Stimulated activated CD4-positive, alpha-beta T cell treated with anti-CD3 and anti-CD28 coated beads, Interleukin-1b, Interleukin-23, amount 100 ng/mL, for 24 hours (primary cell): ENCODE measurements around the gene OR6B2.
"Not testable (repeated sequence)": the region's sequence is repeated elsewhere in the genome, so short reads cannot be mapped to it uniquely, and the experiment has no call there.

ENCODE experiments used
- DNase-seq, 4 experiments: peaks; one replicate each; pipeline ENCODE4 v3.0.0-alpha.2; 2020; ENCODE audit warnings: low read depth in 4 of 4, low spot score in 1 of 4

The OR6B2 gene

GRCh38 chr2:240030379-240031094 lies at the start of gene OR6B2:
Gene OR6B2 (minus strand): TSS chr2:240030429. CDS start chr2:240030429, 0 bp downstream.
- DNase-seq, result no peak

DNA sequence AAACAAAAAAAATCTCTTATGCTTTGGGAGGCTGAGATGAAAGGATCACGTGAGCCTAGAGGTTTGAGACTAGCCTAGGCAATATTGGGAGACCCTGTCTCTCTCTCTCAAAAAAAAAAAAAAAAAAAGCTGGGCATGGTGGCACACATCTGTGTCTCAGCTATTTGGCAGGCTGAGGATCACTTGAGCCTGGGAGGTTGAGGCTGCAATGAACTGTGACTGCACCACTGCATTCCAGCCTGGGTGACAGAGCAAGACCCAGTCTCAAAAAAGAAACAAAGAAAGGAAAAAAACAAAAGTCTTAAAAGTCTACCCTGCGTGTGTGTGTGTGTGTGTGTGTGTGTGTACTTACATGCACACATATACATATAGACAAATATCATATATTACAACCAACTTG lies 48.4 kb upstream of the OR6B2 start:
- DNase-seq, result no peak

DNA sequence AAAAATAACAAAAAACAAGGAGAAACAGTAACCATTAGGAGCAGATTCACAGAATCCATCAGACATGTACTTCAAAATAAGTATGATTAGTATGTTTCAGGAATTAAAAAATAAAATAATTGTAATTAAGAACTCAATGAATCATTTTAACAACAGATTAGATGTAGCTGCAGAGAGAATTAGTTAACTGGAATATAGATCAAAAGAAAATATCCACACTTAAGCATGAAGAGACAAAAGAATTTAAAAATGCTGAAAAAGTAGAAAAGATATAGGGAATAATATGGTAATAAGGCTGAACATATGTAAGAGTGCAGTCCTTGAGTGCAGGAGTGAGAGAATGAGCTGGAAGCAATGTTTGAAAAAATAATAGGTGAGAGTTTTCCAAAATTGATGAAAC lies 47.2 kb upstream of the OR6B2 start:
- no peak for DNase-seq

GRCh38 chr2:240074545-240074944 lies 44.3 kb upstream of the OR6B2 start:
- no peak for DNase-seq

GRCh38 chr2:240070907-240071306 lies 40.7 kb upstream of the OR6B2 start:
- DNase-seq, result no peak

- no peak for DNase-seq
Observed at GRCh38 chr2:240069829-240070228, 39.6 kb upstream of the OR6B2 start.

DNA sequence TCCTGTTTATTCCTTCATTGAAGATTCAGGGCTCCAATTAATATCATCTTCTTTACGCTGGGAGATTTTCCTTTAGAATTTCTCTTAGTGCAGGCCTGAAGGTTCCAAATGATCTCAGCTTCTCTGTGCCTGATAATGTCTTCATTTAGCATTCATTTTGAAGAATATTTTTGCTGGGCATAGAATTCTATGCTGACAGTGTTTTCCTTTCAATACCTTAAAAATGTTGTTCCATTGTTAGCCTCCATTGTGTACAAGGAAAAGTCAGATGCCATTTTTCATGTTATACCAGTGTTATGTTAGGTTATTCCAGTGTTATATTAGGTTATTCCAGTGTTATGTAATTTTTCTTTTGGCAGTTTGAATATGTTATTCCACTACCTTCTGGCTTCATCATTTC lies 38.0 kb upstream of the OR6B2 start:
- DNase-seq, result no peak

DNA sequence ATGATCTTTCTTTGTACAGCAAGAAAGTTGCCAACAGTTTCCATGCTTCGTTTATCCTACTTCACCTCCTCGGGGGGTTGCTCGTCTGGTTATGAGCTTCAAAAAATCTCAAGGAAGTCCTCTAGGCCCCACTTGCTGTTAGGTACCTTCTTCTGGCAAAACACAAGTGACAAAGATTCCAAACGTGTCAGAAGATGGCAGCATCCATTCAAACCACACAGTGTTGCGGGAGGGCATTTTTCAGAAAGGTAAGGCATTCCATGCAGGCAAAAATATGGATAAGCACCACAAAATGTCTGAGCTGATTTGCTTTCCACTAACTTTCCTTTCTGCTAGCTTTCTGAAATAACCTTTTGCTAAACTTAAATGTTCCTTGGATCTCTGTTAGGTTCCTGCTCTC lies 36.3 kb upstream of the OR6B2 start:
- DNase-seq, result no peak

- DNase-seq, result no peak
Observed at GRCh38 chr2:240064898-240065297, 34.7 kb upstream of the OR6B2 start.

GRCh38 chr2:240060977-240061591 lies 30.9 kb upstream of the OR6B2 start:
- peak in 3 of 4 experiments; percentile 9 to 13 (median 10) for DNase-seq

DNA sequence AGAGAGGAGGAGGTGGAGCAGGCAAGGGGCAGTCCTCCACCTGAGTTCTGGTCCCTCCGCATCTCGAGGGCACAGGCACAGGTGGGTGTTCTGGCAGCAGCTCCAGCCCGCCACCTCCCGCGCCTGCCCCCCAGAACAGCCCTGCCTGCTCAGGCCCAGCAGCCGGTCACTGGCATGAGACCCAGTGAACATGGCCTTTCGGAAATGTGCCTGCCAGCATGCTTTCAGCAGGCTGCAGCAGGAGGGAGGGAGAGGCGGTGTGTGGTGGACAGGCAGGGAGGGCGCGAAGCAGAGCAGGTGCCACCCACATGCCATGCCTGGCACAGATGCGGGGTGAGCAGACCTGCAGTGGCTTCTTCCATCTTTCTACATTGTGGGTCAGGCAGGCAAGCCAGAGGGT lies 26.4 kb upstream of the OR6B2 start:
- no peak for DNase-seq

- no peak for DNase-seq
Observed at GRCh38 chr2:240055177-240055917, 25.1 kb upstream of the OR6B2 start.

DNA sequence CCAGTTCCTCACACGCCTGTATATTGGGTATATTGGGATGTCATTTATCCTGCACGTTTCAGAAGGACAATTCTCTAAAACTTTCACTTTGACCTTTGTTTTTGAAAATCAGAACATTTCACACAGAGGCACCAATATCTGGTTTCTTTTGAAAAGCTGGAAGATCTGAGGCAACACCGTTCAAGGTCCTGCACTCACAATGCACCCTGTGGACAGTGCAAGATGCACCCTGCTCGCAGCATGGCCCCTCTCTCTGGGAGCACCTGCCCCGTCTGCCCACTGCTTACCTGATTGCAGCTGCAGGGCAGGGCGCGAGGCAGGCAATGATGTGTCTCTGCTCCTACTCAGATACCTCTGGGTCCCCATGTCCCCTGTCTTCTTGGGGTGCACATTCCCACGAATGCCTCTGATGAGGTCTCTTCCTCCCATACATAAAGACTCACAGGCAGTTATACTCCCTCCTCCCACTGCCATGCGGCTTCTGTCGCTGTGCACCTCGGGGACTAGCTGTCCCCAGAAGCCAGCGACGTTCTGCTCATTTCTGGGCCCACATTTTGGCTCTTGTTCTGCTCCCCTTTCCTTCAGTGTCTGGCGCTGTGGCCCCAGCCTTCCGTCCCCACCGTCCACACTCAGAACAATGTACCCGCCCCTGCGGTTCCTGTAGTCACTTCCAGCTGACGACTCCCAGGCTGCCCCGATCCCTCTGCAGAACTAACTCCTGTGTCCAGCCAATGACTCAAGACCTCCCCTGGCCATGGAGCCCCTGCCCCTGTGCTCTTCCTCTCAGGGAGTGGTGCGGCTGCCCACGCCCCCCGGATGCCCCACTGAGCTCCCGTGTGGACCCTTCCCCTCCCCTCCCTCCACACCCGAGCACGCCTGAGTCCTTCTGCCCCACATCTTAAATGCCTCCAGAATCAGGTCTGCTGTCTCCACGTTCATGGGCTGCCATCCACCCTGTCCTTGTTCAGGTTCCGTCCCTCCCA lies 23.2 kb upstream of the OR6B2 start, which contains the start of gene OR6B3:
Gene OR6B3 (minus strand): TSS at position 349 of the 983 bp plus-strand sequence.
- no peak for DNase-seq

GRCh38 chr2:240052524-240052923 lies 22.3 kb upstream of the OR6B2 start:
- no peak for DNase-seq

GRCh38 chr2:240051697-240052096 lies 21.5 kb upstream of the OR6B2 start:
- DNase-seq, result no peak

DNA sequence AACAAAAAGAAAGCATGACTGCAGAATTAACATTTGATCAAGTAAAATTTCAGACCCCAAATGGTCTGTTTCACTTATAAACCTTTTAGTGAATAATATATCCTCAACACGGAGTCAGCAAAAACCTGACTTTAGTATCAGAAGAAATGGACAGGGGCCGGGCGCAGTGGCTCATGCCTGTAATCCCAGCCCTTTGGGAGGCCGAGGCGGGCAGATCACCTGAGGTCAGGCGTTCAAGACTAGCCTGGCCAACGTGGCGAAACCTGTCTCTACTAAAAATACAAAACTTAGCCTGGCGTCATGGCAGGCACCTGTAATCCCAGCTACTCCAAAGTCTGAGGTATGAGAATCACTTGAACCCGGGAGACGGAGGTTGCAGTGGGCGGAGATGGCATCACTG lies 20.0 kb upstream of the OR6B2 start:
- no peak for DNase-seq

- no peak for DNase-seq
Observed at GRCh38 chr2:240048237-240048636, 18.0 kb upstream of the OR6B2 start.

DNA sequence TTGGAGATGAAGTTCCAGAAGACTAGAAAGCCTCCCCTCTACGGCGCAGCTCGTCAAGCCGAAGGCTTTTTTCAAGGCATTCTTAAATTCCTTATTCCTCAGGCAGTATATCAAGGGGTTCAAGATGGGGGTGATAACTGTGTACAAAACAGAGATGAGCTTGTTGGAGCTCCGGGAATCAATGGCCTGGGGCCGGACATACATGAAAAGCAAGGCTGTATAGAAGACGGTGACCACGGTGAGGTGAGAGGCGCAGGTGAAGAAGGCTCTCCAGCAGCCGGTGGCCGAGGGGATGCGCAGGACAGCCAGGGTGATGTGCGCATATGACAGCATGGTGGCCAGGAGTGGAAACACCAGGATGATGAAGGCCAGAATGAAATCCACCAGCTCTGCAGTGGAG lies 14.9 kb upstream of the OR6B2 start:
- no peak for DNase-seq

GRCh38 chr2:240044096-240044495 lies 13.9 kb upstream of the OR6B2 start:
- DNase-seq, result not testable (repeated sequence)

GRCh38 chr2:240043279-240043989 lies 13.2 kb upstream of the OR6B2 start:
- no peak for DNase-seq
